Tibial artery (tissue), 4 donors: ENCODE data around the gene KRTAP5-10.
"Not testable (repeated sequence)": the region's sequence is repeated elsewhere in the genome, so short reads cannot be mapped to it uniquely, and the experiment has no call there.

Source experiments
- DNase-seq, 2 donors: peaks; one replicate each; pipeline ENCODE4 v3.0.0-alpha.2; 2019
- H3K27ac ChIP-seq, 2 donors: fragments of 200-600 bp; sonication (generic) in 1 of 2; 1 replicate in 1 of 2; 2 replicates in 1 of 2; pipeline ENCODE4 v1.5.1; 2018 to 2019; ENCODE audit warnings: mild to moderate bottlenecking in 1 of 2
- H3K27me3 ChIP-seq, 2 donors: fragments of 200-600 bp; sonication (generic) in 1 of 2; one replicate each; pipeline versions ENCODE4 v1.5.1 to v1.6.0; 2016 to 2019
- H3K36me3 ChIP-seq, 3 donors: fragments of 200-600 bp; sonication (generic) in 2 of 3; one replicate each; pipeline ENCODE4 v1.5.1; 2016 to 2019; ENCODE audit warnings: mild to moderate bottlenecking in 2 of 3
- H3K4me1 ChIP-seq, 4 donors: fragments of 200-600 bp; sonication (generic) in 2 of 4; 1 replicate in 3 of 4; 2 replicates in 1 of 4; pipeline ENCODE4 v1.5.1; 2016 to 2019
- H3K4me3 ChIP-seq, 2 donors: fragments of 200-600 bp; sonication (generic) in 1 of 2; 1 replicate in 1 of 2; 2 replicates in 1 of 2; pipeline ENCODE4 v1.5.1; 2018 to 2019; ENCODE audit warnings: mild to moderate bottlenecking in 2 of 2
- H3K9me3 ChIP-seq, 3 donors: fragments of 200-600 bp; sonication (generic) in 1 of 3; one replicate each; pipeline ENCODE4 v1.5.1; 2016 to 2019
- CTCF ChIP-seq, 2 experiments: fragments of 200-600 bp in 1 of 2; fragments of 450-650 bp in 1 of 2; IDR thresholded peaks; one replicate each; pipeline ENCODE4 v1.5.1; 2017 to 2019; ENCODE audit warnings: antibody characterized with exemption in 2 of 2, mild to moderate bottlenecking in 1 of 2, moderate library complexity in 1 of 2
- intact Hi-C: fragments of 100-400 bp; cut with DNase I; formaldehyde crosslinking; loops from one replicate; pipeline ENCODE4 v1.15.0; 2023; ENCODE audit warnings: low total_unique reads

KRTAP5-10 gene

GRCh38 chr11:71565263-71565662 is at the start of gene KRTAP5-10:
TSS of gene KRTAP5-10 (plus strand) at chr11:71565563. CDS start at chr11:71565588, 25 bp downstream.
- H3K27me3 ChIP-seq: peaks cover 0 to 20% of the 10 kb centered on the region in 2 donors
- no peak within 1 kb of the TSS for H3K4me3 ChIP-seq
- no peak for TF ChIP-seq CTCF (IDR thresholded peaks at IDR 0.05)
- H3K36me3 ChIP-seq: no peaks in the 10 kb centered on the region
- peaks cover 0 to 3% (median 0%) of the 10 kb centered on the region in 3 donors for H3K9me3 ChIP-seq
- H3K4me1 ChIP-seq: peaks cover 0 to 3% (median 0%) of the 10 kb centered on the region in 4 donors
- no peak within 1 kb of the TSS for H3K27ac ChIP-seq
- intact Hi-C loops: no loop called here
- no peak for DNase-seq

- peak in 1 of 2 donors; percentile 44 for DNase-seq
- no peak overlapping the region for H3K27ac ChIP-seq
- intact Hi-C loops: no loop called here
- no peak overlapping the region for H3K4me3 ChIP-seq
- no peak for TF ChIP-seq CTCF (IDR thresholded peaks at IDR 0.05)
- no peaks in the 10 kb centered on the region for H3K9me3 ChIP-seq
- H3K36me3 ChIP-seq: no peaks in the 10 kb centered on the region
- no peaks in the 10 kb centered on the region for H3K4me1 ChIP-seq
- no peaks in the 10 kb centered on the region for H3K27me3 ChIP-seq
Measured at GRCh38 chr11:71518506-71519471, 46.6 kb upstream of the KRTAP5-10 start.

GRCh38 chr11:71519546-71519945 is 45.8 kb upstream of the KRTAP5-10 start:
- Histone ChIP-seq H3K27me3 (no peaks in the 10 kb centered on the region), H3K4me1 (no peaks in the 10 kb centered on the region), H3K36me3 (no peaks in the 10 kb centered on the region), H3K9me3 (no peaks in the 10 kb centered on the region), H3K4me3 (no peak overlapping the region), H3K27ac (no peak overlapping the region)
- no peak for TF ChIP-seq CTCF (IDR thresholded peaks at IDR 0.05)
- peak in 1 of 2 donors; percentile 44 for DNase-seq
- intact Hi-C loops: no loop called here

GRCh38 chr11:71525188-71525937 is 40.0 kb upstream of the KRTAP5-10 start:
- Histone ChIP-seq H3K9me3 (peaks cover 0 to 14% (median 11%) of the 10 kb centered on the region in 3 donors), H3K27ac (no peak overlapping the region), H3K27me3 (no peaks in the 10 kb centered on the region), H3K4me3 (no peak overlapping the region), H3K4me1 (no peaks in the 10 kb centered on the region), H3K36me3 (no peaks in the 10 kb centered on the region)
- peak in 1 of 2 donors; percentile 1 for DNase-seq
- intact Hi-C loops: no loop called here
- no peak for TF ChIP-seq CTCF (IDR thresholded peaks at IDR 0.05)

- TF ChIP-seq CTCF (IDR thresholded peaks at IDR 0.05): no peak
- Histone ChIP-seq H3K27me3 (no peaks in the 10 kb centered on the region), H3K4me1 (no peaks in the 10 kb centered on the region), H3K9me3 (peaks cover 0 to 14% (median 11%) of the 10 kb centered on the region in 3 donors), H3K4me3 (no peak overlapping the region), H3K27ac (no peak overlapping the region), H3K36me3 (no peaks in the 10 kb centered on the region)
- intact Hi-C loops: no loop called here
- peak in 1 of 2 donors; percentile 16 for DNase-seq
Measured at GRCh38 chr11:71525938-71526495, 39.3 kb upstream of the KRTAP5-10 start.

- peak in 1 of 2 donors; percentile 21 for DNase-seq
- H3K4me1 ChIP-seq, H3K27me3 ChIP-seq, intact Hi-C loops, H3K36me3 ChIP-seq, H3K4me3 ChIP-seq, H3K27ac ChIP-seq: not testable (repeated sequence)
- H3K9me3 ChIP-seq: peaks cover 0 to 14% (median 11%) of the 10 kb centered on the region in 3 donors
Measured at GRCh38 chr11:71526796-71527575, 38.4 kb upstream of the KRTAP5-10 start, which contains the start of gene KRTAP5-7. TSS of gene KRTAP5-7 (plus strand) at chr11:71527267. CDS start at chr11:71527301, 34 bp downstream.
